HEK293 (cell line): ENCODE data around the gene TMUB1.

Experiments
- CTCF ChIA-PET: fragments of 350-600 bp; formaldehyde crosslinking; extraction: SDS; loops from one replicate; lab custom pipeline; 2021; ENCODE audit warnings: antibody characterized with exemption; lab: Yijun Ruan, JAX
- POLR2A ChIA-PET: fragments of 300-600 bp; formaldehyde crosslinking; extraction: SDS; loops from one replicate; lab custom pipeline; 2020; ENCODE audit warnings: antibody characterized with exemption, inconsistent platforms; lab: Yijun Ruan, JAX
- H3K27ac ChIP-seq: fragments of 200-500 bp; sonication (Bioruptor generic); 2 replicates; pipeline ENCODE4 v1.5.1; 2014; ENCODE audit warnings: low read depth, low read length, control low read depth, inconsistent platforms; ENCODE audit errors: extremely low read depth
- H3K36me3 ChIP-seq, 2 experiments: fragments of 200-500 bp in 1 of 2; sonication (Bioruptor generic) in 1 of 2; 1 replicate in 1 of 2; 2 replicates in 1 of 2; pipeline ENCODE4 v1.5.1; 2014 to 2017; ENCODE audit warnings: inconsistent platforms in 2 of 2, low read length in 2 of 2; ENCODE audit not compliant: control insufficient read depth in 2 of 2, insufficient read depth in 1 of 2
- H3K4me1 ChIP-seq: fragments of 200-500 bp; sonication (Bioruptor generic); 2 replicates; pipeline ENCODE4 v1.5.1; 2014; ENCODE audit warnings: mild to moderate bottlenecking, low read length, inconsistent platforms; ENCODE audit not compliant: control insufficient read depth, insufficient read depth
- H3K4me3 ChIP-seq: 2 replicates; pipeline ENCODE4 v1.5.1; 2011; ENCODE audit warnings: low read depth, mild to moderate bottlenecking, control low read depth, low read length, moderate library complexity
- H3K9me3 ChIP-seq: fragments of 200-500 bp; sonication (Bioruptor generic); 2 replicates; pipeline ENCODE4 v1.5.1; 2014; ENCODE audit warnings: low read depth, low read length, inconsistent platforms; ENCODE audit not compliant: control insufficient read depth, insufficient read depth
- MEIS1 ChIP-seq: sonication (generic); formaldehyde crosslinking; IDR thresholded peaks from 2 replicates; pipeline ENCODE4 v1.8.1; 2022; ENCODE audit warnings: missing genetic modification reagents, mild to moderate bottlenecking, borderline replicate concordance
- SCRT1 ChIP-seq: fragments of 450-650 bp; formaldehyde crosslinking; IDR thresholded peaks from 2 replicates; pipeline ENCODE4 v1.5.1; 2016; ENCODE audit warnings: missing biosample characterization, missing genetic modification characterization, borderline replicate concordance
- SCRT2 ChIP-seq: fragments of 450-650 bp; formaldehyde crosslinking; IDR thresholded peaks from 2 replicates; pipeline ENCODE4 v1.5.1; 2016; ENCODE audit warnings: missing biosample characterization, missing genetic modification characterization
- ZBTB11 ChIP-seq: fragments of 450-650 bp; formaldehyde crosslinking; conservative IDR thresholded peaks from 2 replicates; pipeline ENCODE4 v1.5.1; 2016; ENCODE audit warnings: low read depth, missing biosample characterization, missing genetic modification characterization
- ZNF2 ChIP-seq: fragments of 450-650 bp; formaldehyde crosslinking; IDR thresholded peaks from 2 replicates; pipeline ENCODE4 v1.5.1; 2016; ENCODE audit warnings: missing biosample characterization, missing genetic modification characterization
- ZNF248 ChIP-seq: fragments of 450-650 bp; formaldehyde crosslinking; IDR thresholded peaks from 2 replicates; pipeline ENCODE4 v1.5.1; 2017; ENCODE audit warnings: missing biosample characterization, missing genetic modification characterization
- ZNF350 ChIP-seq: fragments of 450-650 bp; formaldehyde crosslinking; IDR thresholded peaks from 2 replicates; pipeline ENCODE4 v1.5.0; 2017; ENCODE audit warnings: missing biosample characterization, mild to moderate bottlenecking, missing genetic modification characterization
- ZNF394 ChIP-seq: fragments of 450-650 bp; formaldehyde crosslinking; IDR thresholded peaks from 2 replicates; pipeline ENCODE4 v1.5.1; 2016; ENCODE audit warnings: missing biosample characterization, missing genetic modification characterization, mild to moderate bottlenecking, moderate library complexity, borderline replicate concordance
- ZNF398 ChIP-seq: fragments of 450-650 bp; formaldehyde crosslinking; IDR thresholded peaks from 2 replicates; pipeline ENCODE4 v1.5.1; 2017; ENCODE audit warnings: missing biosample characterization, missing genetic modification characterization
- ZNF548 ChIP-seq: fragments of 450-650 bp; formaldehyde crosslinking; IDR thresholded peaks from 2 replicates; pipeline ENCODE4 v1.5.1; 2016; ENCODE audit warnings: missing biosample characterization, missing genetic modification characterization
- ZNF549 ChIP-seq: fragments of 450-650 bp; IDR thresholded peaks from 2 replicates; pipeline ENCODE4 v1.5.1; 2018; ENCODE audit warnings: missing biosample characterization, missing genetic modification characterization, mild to moderate bottlenecking, inconsistent platforms, moderate library complexity
- ZNF600 ChIP-seq: fragments of 450-650 bp; formaldehyde crosslinking; IDR thresholded peaks from 2 replicates; pipeline ENCODE4 v1.5.1; 2016; ENCODE audit warnings: missing biosample characterization, missing genetic modification characterization
- ZNF692 ChIP-seq: fragments of 450-650 bp; formaldehyde crosslinking; IDR thresholded peaks from 2 replicates; pipeline ENCODE4 v1.5.1; 2016; ENCODE audit warnings: missing biosample characterization, missing genetic modification characterization

Gene TMUB1

GRCh38 chr7:151119055-151119415 lies 35.7 kb upstream of the TMUB1 start (continued):
- no peak for TF ChIP-seq ZNF549 (tag by site-specific recombination)
- no peak for TF ChIP-seq ZNF394 (tag by site-specific recombination)
- TF ChIP-seq MEIS1, result no peak
- no peak for TF ChIP-seq ZNF2 (tag by site-specific recombination)

GRCh38 chr7:151118108-151119054 lies 35.1 kb upstream of the TMUB1 start:
- TF ChIP-seq ZNF548 (tag by site-specific recombination) (no peak), SCRT2 (tag by site-specific recombination) (peak; percentile 13; the same call in 1 of the 2 replicates), ZNF692 (tag by site-specific recombination) (no peak), ZNF600 (tag by site-specific recombination) (peak; percentile 57), SCRT1 (tag by site-specific recombination) (peak; percentile 74; the same call in 1 of the 2 replicates), ZBTB11 (tag by site-specific recombination) (no peak)
- H3K4me1 ChIP-seq, result no peaks in the 10 kb centered on the region
- ChIA-PET POLR2A (no interaction called here), CTCF (interaction anchor here (1.0 kb wide), 1 partner anchor 54 kb away, joined by 5 read pairs; no protein-coding TSS in a partner anchor)
- H3K4me3 ChIP-seq, result no peak overlapping the region
- H3K27ac ChIP-seq, result no peak overlapping the region
- H3K9me3 ChIP-seq, result no peaks in the 10 kb centered on the region
- H3K36me3 ChIP-seq, result peaks cover 0 to 77% of the 10 kb centered on the region in 2 experiments; a peak in 1 of 3 replicates

GRCh38 chr7:151117565-151117964 lies 34.3 kb upstream of the TMUB1 start:
- no peak overlapping the region for H3K27ac ChIP-seq
- CTCF ChIA-PET, result interaction anchor here (0.9 to 2.1 kb wide), 2 partner anchors 55 to 127 kb away, joined by 4 to 6 read pairs; no protein-coding TSS in a partner anchor
- TF ChIP-seq ZNF398 (tag by site-specific recombination) (no peak), ZNF350 (no peak), ZNF248 (tag by site-specific recombination) (no peak)
- TF ChIP-seq, all 188 proteins: peak for 0
- H3K4me3 ChIP-seq, result no peak overlapping the region
- POLR2A ChIA-PET, result no interaction called here
- no peaks in the 10 kb centered on the region for H3K4me1 ChIP-seq
- H3K36me3 ChIP-seq, result peaks cover 0 to 69% of the 10 kb centered on the region in 2 experiments; a peak in 1 of 3 replicates
- no peaks in the 10 kb centered on the region for H3K9me3 ChIP-seq
